HCT116 (cell line): ENCODE measurements around the gene PNISR. TPM values are rescaled to one million over a fixed set of nuclear protein-coding genes. Genes with fewer than 3 reads are reported as not detected.

Experiments
- ATAC-seq: fragments of 200-7000 bp; cut with Tn5 transposase; 2 replicates; pipeline ENCODE4 v1.9.1; 2020; ENCODE audit warnings: mild to moderate bottlenecking, moderate library complexity
- BruUV-seq: library from RNA; stranded (reverse); fragments of 400-500 nt; replicated peaks from 2 replicates; lab custom pipeline; 2021; lab: Mats Ljungman, UMichigan
- CTCF ChIA-PET: fragments of 300-600 bp; sonication (Branson Sonifier 250); formaldehyde crosslinking; loops from one replicate; lab custom pipeline; 2021; ENCODE audit warnings: antibody characterized with exemption; lab: Charles Lee
- POLR2A ChIA-PET: fragments of 300-600, 350-600 bp; sonication (Branson Sonifier 250); formaldehyde crosslinking; loops from one replicate; lab custom pipeline; 2021; ENCODE audit warnings: antibody characterized with exemption; lab: Charles Lee
- RAD21 ChIA-PET, 2 experiments: fragments of 300-600 bp; sonication (Branson Sonifier 250); formaldehyde crosslinking; loops; one replicate each; lab custom pipeline; 2023; ENCODE audit warnings: low total read pairs in 2 of 2; ENCODE audit not compliant: uncharacterized antibody in 2 of 2, unreplicated experiment in 2 of 2, low non-redundant PET in 1 of 2; lab: Charles Lee
- DNase-seq: peaks from one replicate; pipeline ENCODE4 v3.0.0-alpha.2; 2010; ENCODE audit warnings: low read depth, low spot score
- H2AFZ ChIP-seq: fragments of 200-600 bp; shearing (Covaris generic), sonication (generic); 2 replicates; pipeline ENCODE4 v1.6.1; 2017; ENCODE audit warnings: low read depth, mixed run types, mixed read lengths, antibody characterized with exemption, low read length; ENCODE audit not compliant: poor library complexity, severe bottlenecking
- H3K27ac ChIP-seq: 2 replicates; pipeline ENCODE4 v1.5.1; 2012; ENCODE audit warnings: low read depth, low read length
- H3K27me3 ChIP-seq: fragments of 200-600 bp; sonication (generic); 2 replicates; pipeline ENCODE4 v1.6.1; 2016; ENCODE audit warnings: mixed run types, low read length, mixed read lengths; ENCODE audit not compliant: insufficient read depth
- H3K36me3 ChIP-seq, 2 experiments: fragments of 200-500 bp in 1 of 2; fragments of 200-600 bp in 1 of 2; sonication (Bioruptor generic) in 1 of 2; sonication (generic) in 1 of 2; 2 replicates each; pipeline versions ENCODE4 v1.5.1 to v1.6.1; 2014 to 2016; ENCODE audit warnings: low read length in 2 of 2, inconsistent platforms in 1 of 2, mixed read lengths in 1 of 2, mixed run types in 1 of 2; ENCODE audit not compliant: insufficient read depth in 2 of 2, control insufficient read depth in 1 of 2
- H3K4me1 ChIP-seq, 2 experiments: fragments of 200-600 bp in 1 of 2; sonication (generic) in 1 of 2; 2 replicates each; pipeline versions ENCODE4 v1.5.1 to v1.6.1; 2012 to 2017; ENCODE audit warnings: low read length in 2 of 2, inconsistent platforms in 1 of 2, mild to moderate bottlenecking in 1 of 2, mixed read lengths in 1 of 2, mixed run types in 1 of 2, moderate library complexity in 1 of 2; ENCODE audit not compliant: insufficient read depth in 2 of 2, control insufficient read depth in 1 of 2
- H3K4me2 ChIP-seq: fragments of 200-600 bp; sonication (generic); 2 replicates; pipeline ENCODE4 v1.6.1; 2017; ENCODE audit warnings: mixed run types, low read length, mixed read lengths
- H3K4me3 ChIP-seq, 2 experiments: fragments of 200-600 bp in 1 of 2; sonication (generic) in 1 of 2; replicated peaks in 1 of 2; 2 replicates each; pipeline ENCODE4 v1.5.1; 2011 to 2016; ENCODE audit warnings: low read length in 2 of 2, control low read depth in 1 of 2, low read depth in 1 of 2, mild to moderate bottlenecking in 1 of 2, mixed read lengths in 1 of 2, mixed run types in 1 of 2
- H3K79me2 ChIP-seq: fragments of 200-600 bp; sonication (generic); 2 replicates; pipeline ENCODE4 v1.6.1; 2017; ENCODE audit warnings: mild to moderate bottlenecking, mixed run types, low read length, moderate library complexity, mixed read lengths; ENCODE audit not compliant: insufficient read depth
- H3K9ac ChIP-seq: fragments of 200-600 bp; sonication (generic); 2 replicates; pipeline ENCODE4 v1.6.1; 2016; ENCODE audit warnings: low read length, mixed read lengths
- H3K9me2 ChIP-seq: fragments of 200-600 bp; sonication (generic), shearing (Covaris generic); 2 replicates; pipeline ENCODE4 v1.6.1; 2017; ENCODE audit warnings: mixed run types, mild to moderate bottlenecking, moderate library complexity; ENCODE audit not compliant: insufficient read depth
- H3K9me3 ChIP-seq, 2 experiments: fragments of 200-500 bp in 1 of 2; fragments of 200-600 bp in 1 of 2; sonication (Bioruptor generic) in 1 of 2; sonication (generic) in 1 of 2; 2 replicates each; pipeline ENCODE4 v1.6.1; 2014 to 2017; ENCODE audit warnings: low read length in 2 of 2, mixed read lengths in 2 of 2, inconsistent platforms in 1 of 2, low read depth in 1 of 2, mild to moderate bottlenecking in 1 of 2, mixed run types in 1 of 2, moderate library complexity in 1 of 2; ENCODE audit not compliant: control insufficient read depth in 1 of 2, insufficient read depth in 1 of 2
- H4K20me1 ChIP-seq: fragments of 200-600 bp; sonication (generic), shearing (Covaris generic); 2 replicates; pipeline ENCODE4 v1.6.1; 2017; ENCODE audit warnings: mixed run types, mild to moderate bottlenecking, moderate library complexity; ENCODE audit not compliant: insufficient read depth
- CBX3 ChIP-seq: IDR thresholded peaks from 2 replicates; pipeline ENCODE4 v1.6.1; 2012; ENCODE audit warnings: low read depth
- CTCF ChIP-seq, 3 experiments: fragments of 200-600 bp in 1 of 3; sonication (generic) in 1 of 3; IDR thresholded peaks in 2 of 3; conservative IDR thresholded peaks in 1 of 3; 2 replicates each; pipeline ENCODE4 v1.5.1; 2012 to 2017; ENCODE audit warnings: low read depth in 2 of 3, low read length in 2 of 3, antibody characterized with exemption in 1 of 3, borderline replicate concordance in 1 of 3, control low read depth in 1 of 3, mild to moderate bottlenecking in 1 of 3, mixed read lengths in 1 of 3, mixed run types in 1 of 3, moderate library complexity in 1 of 3; ENCODE audit not compliant: insufficient read depth in 1 of 3
- EGR1 ChIP-seq: IDR thresholded peaks from 2 replicates; pipeline ENCODE4 v1.6.1; 2012; ENCODE audit warnings: low read depth
- EZH2phosphoT487 ChIP-seq: fragments of 200-600 bp; IDR thresholded peaks from 2 replicates; pipeline ENCODE4 v1.6.1; 2018; ENCODE audit warnings: antibody characterized with exemption, borderline replicate concordance
- MAX ChIP-seq: IDR thresholded peaks from 2 replicates; pipeline ENCODE4 v1.6.1; 2012
- POLR2A ChIP-seq: IDR thresholded peaks from 2 replicates; pipeline ENCODE4 v1.7.0; 2011; ENCODE audit warnings: borderline replicate concordance; ENCODE audit not compliant: insufficient read depth, insufficient read length; ENCODE audit errors: extremely low read depth
- POLR2AphosphoS5 ChIP-seq: IDR thresholded peaks from 2 replicates; pipeline ENCODE4 v1.6.1; 2011; ENCODE audit warnings: mild to moderate bottlenecking, low read depth, low read length, moderate library complexity
- RAD21 ChIP-seq: IDR thresholded peaks from 2 replicates; pipeline ENCODE4 v1.6.1; 2012; ENCODE audit warnings: low read depth, mild to moderate bottlenecking
- REST ChIP-seq: IDR thresholded peaks from 2 replicates; pipeline ENCODE4 v1.6.1; 2012; ENCODE audit warnings: low read depth
- SIN3A ChIP-seq: IDR thresholded peaks from 2 replicates; pipeline ENCODE4 v1.6.1; 2012; ENCODE audit warnings: low read depth
- SRF ChIP-seq: IDR thresholded peaks from 2 replicates; pipeline ENCODE4 v1.6.1; 2012; ENCODE audit warnings: low read depth
- YY1 ChIP-seq: IDR thresholded peaks from 2 replicates; pipeline ENCODE4 v1.6.1; 2011; ENCODE audit warnings: low read length, low read depth, moderate library complexity, mild to moderate bottlenecking; ENCODE audit not compliant: insufficient replicate concordance; ENCODE audit errors: extremely low read depth
- ZFX ChIP-seq: fragments of 450-650 bp; IDR thresholded peaks from 2 replicates; pipeline ENCODE4 v1.6.1; 2017
- ZNF274 ChIP-seq: fragments of 200-500 bp; sonication (Bioruptor generic); IDR thresholded peaks from 2 replicates; pipeline ENCODE4 v1.6.1; 2014; ENCODE audit warnings: mild to moderate bottlenecking, low read depth, low read length, inconsistent platforms
- intact Hi-C: fragments of 100-400 bp; cut with micrococcal nuclease; formaldehyde crosslinking; loops from 2 replicates; pipeline ENCODE4 v1.10.0; 2022
- total RNA-seq: library from RNA; stranded (reverse); gene quantifications from one replicate; pipeline ENCODE4 v1.2.1, GENCODE V29; 2021; ENCODE audit not compliant: unreplicated experiment

Gene PNISR
- total RNA-seq, 1 experiment from 2014 or later, result 97.1 TPM

GRCh38 chr6:99434702-99435530 is 9.8 kb upstream of the PNISR start:
- H3K9me2 ChIP-seq, result no peaks in the 10 kb centered on the region
- peak; percentile 31 to 53 (median 46); a peak in 5 of 6 replicates for TF ChIP-seq CTCF (IDR thresholded peaks at IDR 0.05 in 2 of 3, conservative IDR thresholded peaks at IDR 0.05 in 1 of 3; ENCODE audit: borderline replicate concordance in 1 of 3, insufficient read depth in 1 of 3, low read depth in 2 of 3, low read length in 2 of 3)
- peak; percentile 35 for TF ChIP-seq RAD21
- TF ChIP-seq SIN3A, result no peak
- no peak overlapping the region for H2AFZ ChIP-seq
- RAD21 ChIA-PET, result no interaction called here
- BruUV-seq, result no TSS peak
- POLR2A ChIA-PET, result no interaction called here
- H4K20me1 ChIP-seq, result no peaks in the 10 kb centered on the region
- H3K9me3 ChIP-seq, result no peaks in the 10 kb centered on the region
- H3K4me3 ChIP-seq, result no peak overlapping the region
- H3K4me2 ChIP-seq, result no peak overlapping the region
- H3K36me3 ChIP-seq, result peaks cover 0 to 3% of the 10 kb centered on the region in 2 experiments; a peak in 1 of 4 replicates
- H3K27me3 ChIP-seq, result no peaks in the 10 kb centered on the region
- no peak overlapping the region for H3K27ac ChIP-seq
- no peaks in the 10 kb centered on the region for H3K4me1 ChIP-seq
- DNase-seq (peak; percentile 24), ATAC-seq (peak; percentile 76)
- intact Hi-C loops, result no loop called here
- no peak overlapping the region for H3K9ac ChIP-seq
- peaks cover under 1% of the 10 kb centered on the region for H3K79me2 ChIP-seq
- CTCF ChIA-PET, result interaction anchor here (0.9 to 1.4 kb wide), 2 partner anchors 9 to 10 kb away, joined by 3 read pairs; no protein-coding TSS in a partner anchor

GRCh38 chr6:99432877-99433276 is 7.8 kb upstream of the PNISR start:
- no TSS peak for BruUV-seq
- no peak overlapping the region for H3K4me2 ChIP-seq
- no peaks in the 10 kb centered on the region for H3K27me3 ChIP-seq
- no peak overlapping the region for H3K4me3 ChIP-seq
- no peaks in the 10 kb centered on the region for H3K9me2 ChIP-seq
- DNase-seq (no peak), ATAC-seq (no peak)
- peaks cover 7% of the 10 kb centered on the region; the same call in 1 of the 2 replicates for H3K79me2 ChIP-seq
- CTCF ChIA-PET, result interaction anchor here (1.0 kb wide), 1 partner anchor 390 kb away, joined by 4 read pairs; no protein-coding TSS in a partner anchor
- intact Hi-C loops, result no loop called here
- peaks cover 0 to 1% of the 10 kb centered on the region in 2 experiments; a peak in 1 of 4 replicates for H3K36me3 ChIP-seq
- POLR2A ChIA-PET, result no interaction called here
- RAD21 ChIA-PET, result no interaction called here
- no peaks in the 10 kb centered on the region for H3K9me3 ChIP-seq
- no peaks in the 10 kb centered on the region for H4K20me1 ChIP-seq
- no peak overlapping the region for H3K9ac ChIP-seq
- H3K4me1 ChIP-seq, result no peaks in the 10 kb centered on the region
- H2AFZ ChIP-seq, result no peak overlapping the region
- H3K27ac ChIP-seq, result no peak overlapping the region
- TF ChIP-seq POLR2AphosphoS5, result no peak
- TF ChIP-seq EZH2phosphoT487, result no peak
- TF ChIP-seq SIN3A, result no peak
- TF ChIP-seq MAX, result no peak
- TF ChIP-seq ZFX, result no peak
- TF ChIP-seq YY1, result no peak
- TF ChIP-seq SRF, result no peak
- no peak for TF ChIP-seq EGR1
- no peak for TF ChIP-seq POLR2A
- no peak for TF ChIP-seq CBX3
- no peak for TF ChIP-seq ZNF274
- no peak for TF ChIP-seq REST
